ENCODE results near the gene KIAA1217. TPM values are rescaled to one million over a fixed set of nuclear protein-coding genes. Genes with fewer than 3 reads are reported as not detected.

The KIAA1217 gene
- total RNA-seq, 4 donors from 2014 or later: 67.3 to 104 (median 89.8) TPM

- H3K4me1 ChIP-seq: peaks cover 30 to 49% of the 10 kb centered on the region in 2 donors
- 96 to 100% methylated on average over 3 of the region's 3 CpGs for WGBS, 2 donors
- no peaks in the 10 kb centered on the region for H3K27me3 ChIP-seq
- H3K4me3 ChIP-seq (replicated peaks in 1 of 3): no peak overlapping the region
- H3K9me3 ChIP-seq: no peaks in the 10 kb centered on the region
- intact Hi-C loops (cut with DNase I): no loop called here
- DNase-seq: no peak
- TF ChIP-seq CTCF (IDR thresholded peaks at IDR 0.05): no peak
- no peak for TF ChIP-seq POLR2A (IDR thresholded peaks at IDR 0.05)
- no peaks in the 10 kb centered on the region for H3K36me3 ChIP-seq
- peak overlapping the region in 2 of 3 donors; percentile 57 to 75 for H3K27ac ChIP-seq
Measured at GRCh38 chr10:24484771-24485170, 275.8 kb downstream of the KIAA1217 start.

GRCh38 chr10:24485304-24485703 is 276.4 kb downstream of the KIAA1217 start:
- no peak overlapping the region for H3K4me3 ChIP-seq (replicated peaks in 1 of 3)
- 58 to 62% methylated on average over 5 of the region's 5 CpGs for WGBS, 2 donors
- no peaks in the 10 kb centered on the region for H3K27me3 ChIP-seq
- H3K36me3 ChIP-seq: no peaks in the 10 kb centered on the region
- H3K27ac ChIP-seq: peak overlapping the region in 2 of 3 donors; percentile 57 to 75
- TF ChIP-seq CTCF (IDR thresholded peaks at IDR 0.05) (no peak), POLR2A (IDR thresholded peaks at IDR 0.05) (no peak)
- intact Hi-C loops (cut with DNase I): no loop called here
- DNase-seq: peak; percentile 60 to 62
- H3K9me3 ChIP-seq: no peaks in the 10 kb centered on the region
- peaks cover 30 to 50% of the 10 kb centered on the region in 2 donors for H3K4me1 ChIP-seq

- H3K36me3 ChIP-seq: no peaks in the 10 kb centered on the region
- peaks cover 27 to 44% of the 10 kb centered on the region in 2 donors for H3K4me1 ChIP-seq
- H3K27me3 ChIP-seq: no peaks in the 10 kb centered on the region
- TF ChIP-seq POLR2A (IDR thresholded peaks at IDR 0.05) (peak in 1 of 2 donors; percentile 38), CTCF (IDR thresholded peaks at IDR 0.05) (no peak)
- H3K4me3 ChIP-seq (replicated peaks in 1 of 3): no peak overlapping the region
- 23 to 39% methylated on average over 5 of the region's 5 CpGs for WGBS, 2 donors
- peak overlapping the region; percentile 76 to 88 (median 83) for H3K27ac ChIP-seq
- no peaks in the 10 kb centered on the region for H3K9me3 ChIP-seq
- peak; percentile 78 to 83 for DNase-seq
- intact Hi-C loops (cut with DNase I): no loop called here
Measured at GRCh38 chr10:24488631-24489030, 279.7 kb downstream of the KIAA1217 start.

- intact Hi-C loops (cut with DNase I): no loop called here
- Histone ChIP-seq H3K36me3 (peaks cover 0 to 5% of the 10 kb centered on the region in 2 donors), H3K27me3 (no peaks in the 10 kb centered on the region), H3K27ac (no peak overlapping the region), H3K4me3 (replicated peaks in 1 of 3) (no peak overlapping the region), H3K4me1 (peaks cover 11 to 20% of the 10 kb centered on the region in 2 donors), H3K9me3 (no peaks in the 10 kb centered on the region)
- DNase-seq: no peak
- TF ChIP-seq POLR2A (IDR thresholded peaks at IDR 0.05): no peak
- TF ChIP-seq CTCF (IDR thresholded peaks at IDR 0.05): no peak
- 88 to 96% methylated on average over 4 of the region's 4 CpGs for WGBS, 2 donors
Measured at GRCh38 chr10:24493165-24493564, 284.2 kb downstream of the KIAA1217 start.

GRCh38 chr10:24494236-24494635 is 285.3 kb downstream of the KIAA1217 start:
- H3K27ac ChIP-seq: no peak overlapping the region

More at GRCh38 chr10:24494236-24494635, 285.3 kb downstream of the KIAA1217 start:
- 92 to 95% methylated on average over 8 of the region's 8 CpGs for WGBS, 2 donors
- Histone ChIP-seq H3K27me3 (no peaks in the 10 kb centered on the region), H3K9me3 (no peaks in the 10 kb centered on the region), H3K4me3 (replicated peaks in 1 of 3) (no peak overlapping the region), H3K4me1 (peaks cover 3 to 12% of the 10 kb centered on the region in 2 donors), H3K36me3 (peaks cover 0 to 5% of the 10 kb centered on the region in 2 donors)
- no peak for DNase-seq
- intact Hi-C loops (cut with DNase I): no loop called here
- TF ChIP-seq POLR2A (IDR thresholded peaks at IDR 0.05) (no peak), CTCF (IDR thresholded peaks at IDR 0.05) (no peak)

All from thyroid gland (tissue), 4 donors.